Measurements from ENCODE around the gene CYP11A1.

CYP11A1 gene

GRCh38 chr15:74380361-74381189, 13.1 kb upstream of the CYP11A1 start:
- no peak for DNase-seq

GRCh38 chr15:74378848-74379247, 11.4 kb upstream of the CYP11A1 start:
- Histone ChIP-seq H3K27me3 (no peaks in the 10 kb centered on the region), H3K4me1 (no peaks in the 10 kb centered on the region; the same call in 1 of the 2 replicates), H3K4me3 (ENCODE audit: low read depth, low read length) (no peak overlapping the region), H3K9me3 (no peaks in the 10 kb centered on the region), H3K36me3 (no peaks in the 10 kb centered on the region)
- no peak for TF ChIP-seq CTCF (IDR thresholded peaks at IDR 0.05; ENCODE audit: low read depth, low read length)
- DNase-seq, result no peak

More at GRCh38 chr15:74380361-74381189, 13.1 kb upstream of the CYP11A1 start:
- H3K4me1 ChIP-seq, result no peaks in the 10 kb centered on the region
- no peaks in the 10 kb centered on the region for H3K27me3 ChIP-seq
- no peak for TF ChIP-seq CTCF (IDR thresholded peaks at IDR 0.05; ENCODE audit: low read depth, low read length)
- H3K4me3 ChIP-seq (ENCODE audit: low read depth, low read length), result no peak overlapping the region
- H3K36me3 ChIP-seq, result no peaks in the 10 kb centered on the region
- no peaks in the 10 kb centered on the region for H3K9me3 ChIP-seq

GRCh38 chr15:74377831-74378766, 10.7 kb upstream of the CYP11A1 start:
- DNase-seq, result no peak

GRCh38 chr15:74376825-74377581, 9.6 kb upstream of the CYP11A1 start:
- no peaks in the 10 kb centered on the region for H3K9me3 ChIP-seq
- no peak for DNase-seq
- TF ChIP-seq CTCF (IDR thresholded peaks at IDR 0.05; ENCODE audit: low read depth, low read length), result no peak
- H3K27me3 ChIP-seq, result no peaks in the 10 kb centered on the region
- H3K36me3 ChIP-seq, result no peaks in the 10 kb centered on the region
- peaks cover 3% of the 10 kb centered on the region; the same call in 1 of the 2 replicates for H3K4me1 ChIP-seq
- no peak overlapping the region for H3K4me3 ChIP-seq (ENCODE audit: low read depth, low read length)

More at GRCh38 chr15:74377831-74378766, 10.7 kb upstream of the CYP11A1 start:
- no peaks in the 10 kb centered on the region for H3K27me3 ChIP-seq
- peaks cover 3% of the 10 kb centered on the region; the same call in 1 of the 2 replicates for H3K4me1 ChIP-seq
- TF ChIP-seq CTCF (IDR thresholded peaks at IDR 0.05; ENCODE audit: low read depth, low read length), result no peak
- H3K9me3 ChIP-seq, result no peaks in the 10 kb centered on the region
- no peak overlapping the region for H3K4me3 ChIP-seq (ENCODE audit: low read depth, low read length)
- no peaks in the 10 kb centered on the region for H3K36me3 ChIP-seq

- peaks cover 3% of the 10 kb centered on the region; the same call in 1 of the 2 replicates for H3K4me1 ChIP-seq
- no peak for DNase-seq
- no peaks in the 10 kb centered on the region for H3K9me3 ChIP-seq
- no peak for TF ChIP-seq CTCF (IDR thresholded peaks at IDR 0.05; ENCODE audit: low read depth, low read length)
- H3K36me3 ChIP-seq, result no peaks in the 10 kb centered on the region
- no peaks in the 10 kb centered on the region for H3K27me3 ChIP-seq
- H3K4me3 ChIP-seq (ENCODE audit: low read depth, low read length), result no peak overlapping the region
Measured at GRCh38 chr15:74376226-74376625, 8.8 kb upstream of the CYP11A1 start.

Data from BE2C (cell line).